ENCODE measurements around the gene ADA. TPM values are rescaled to one million over a fixed set of nuclear protein-coding genes. Genes with fewer than 3 reads are reported as not detected.

The ADA gene
- polyA plus RNA-seq, 4 donors, result 4.3 to 135 (median 101) TPM

GRCh38 chr20:44632103-44632752, 19.3 kb downstream of the ADA start:
- H3K9me3 ChIP-seq (ENCODE audit: control insufficient read depth in 2 of 2, insufficient read depth in 1 of 2, low read depth in 1 of 2, low read length in 1 of 2), result no peaks in the 10 kb centered on the region
- peaks cover 0 to 19% (median 4%) of the 10 kb centered on the region in 3 donors for H3K36me3 ChIP-seq (ENCODE audit: control insufficient read depth in 3 of 3, insufficient read depth in 2 of 3, low read depth in 1 of 3, low read length in 3 of 3)
- H3K4me1 ChIP-seq (ENCODE audit: control insufficient read depth in 3 of 3, insufficient read depth in 2 of 3, low read depth in 1 of 3, low read length in 2 of 3), result peaks cover 0 to 26% (median 12%) of the 10 kb centered on the region in 3 donors
- H3K27ac ChIP-seq (ENCODE audit: low read depth in 1 of 3, low read length in 2 of 3), result peak overlapping the region in 1 of 3 donors; percentile 5
- WGBS, 3 donors, result 69 to 86% (median 86%) methylated on average over 8 of the region's 8 CpGs
- no peak for DNase-seq
- H3K4me3 ChIP-seq (ENCODE audit: low read depth in 1 of 3, low read length in 3 of 3), result no peak overlapping the region
- no peaks in the 10 kb centered on the region for H3K27me3 ChIP-seq (ENCODE audit: control insufficient read depth in 3 of 3, insufficient read depth in 3 of 3, low read length in 3 of 3)
- FAIRE-seq, result no peak

- Histone ChIP-seq H3K4me1 (ENCODE audit: control insufficient read depth in 3 of 3, insufficient read depth in 2 of 3, low read depth in 1 of 3, low read length in 2 of 3) (peaks cover 0 to 21% (median 12%) of the 10 kb centered on the region in 3 donors), H3K27me3 (ENCODE audit: control insufficient read depth in 3 of 3, insufficient read depth in 3 of 3, low read length in 3 of 3) (no peaks in the 10 kb centered on the region), H3K4me3 (ENCODE audit: low read depth in 1 of 3, low read length in 3 of 3) (no peak overlapping the region), H3K9me3 (ENCODE audit: control insufficient read depth in 2 of 2, insufficient read depth in 1 of 2, low read depth in 1 of 2, low read length in 1 of 2) (no peaks in the 10 kb centered on the region), H3K36me3 (ENCODE audit: control insufficient read depth in 3 of 3, insufficient read depth in 2 of 3, low read depth in 1 of 3, low read length in 3 of 3) (peaks cover 2 to 28% (median 4%) of the 10 kb centered on the region in 3 donors), H3K27ac (ENCODE audit: low read depth in 1 of 3, low read length in 2 of 3) (no peak overlapping the region)
- no peak for FAIRE-seq
- 94 to 98% (median 96%) methylated on average over 5 of the region's 5 CpGs for WGBS, 3 donors
- DNase-seq, result no peak
These were observed 21.2 kb downstream of the ADA start for GRCh38 chr20:44630297-44630696.

- no peak overlapping the region for H3K4me3 ChIP-seq (ENCODE audit: low read depth in 1 of 3, low read length in 3 of 3)
- H3K9me3 ChIP-seq (ENCODE audit: control insufficient read depth in 2 of 2, insufficient read depth in 1 of 2, low read depth in 1 of 2, low read length in 1 of 2), result no peaks in the 10 kb centered on the region
- WGBS, 3 donors, result 76 to 89% (median 84%) methylated on average over 8 to 10 of the region's 10 CpGs
- no peak overlapping the region for H3K27ac ChIP-seq (ENCODE audit: low read depth in 1 of 3, low read length in 2 of 3)
- DNase-seq (no peak), FAIRE-seq (no peak)
- H3K36me3 ChIP-seq (ENCODE audit: control insufficient read depth in 3 of 3, insufficient read depth in 2 of 3, low read depth in 1 of 3, low read length in 3 of 3), result peaks cover 2 to 21% (median 4%) of the 10 kb centered on the region in 3 donors
- peaks cover 0 to 17% (median 5%) of the 10 kb centered on the region in 3 donors for H3K4me1 ChIP-seq (ENCODE audit: control insufficient read depth in 3 of 3, insufficient read depth in 2 of 3, low read depth in 1 of 3, low read length in 2 of 3)
- H3K27me3 ChIP-seq (ENCODE audit: control insufficient read depth in 3 of 3, insufficient read depth in 3 of 3, low read length in 3 of 3), result no peaks in the 10 kb centered on the region
These were observed 22.0 kb downstream of the ADA start for GRCh38 chr20:44629542-44629941.

- H3K4me1 ChIP-seq (ENCODE audit: control insufficient read depth in 3 of 3, insufficient read depth in 2 of 3, low read depth in 1 of 3, low read length in 2 of 3), result peaks cover 0 to 12% (median 4%) of the 10 kb centered on the region in 3 donors
- no peaks in the 10 kb centered on the region for H3K27me3 ChIP-seq (ENCODE audit: control insufficient read depth in 3 of 3, insufficient read depth in 3 of 3, low read length in 3 of 3)
- no peak for DNase-seq
- WGBS, 3 donors, result 91 to 95% (median 95%) methylated on average over 9 of the region's 9 CpGs
- H3K4me3 ChIP-seq (ENCODE audit: low read depth in 1 of 3, low read length in 3 of 3), result no peak overlapping the region
- H3K27ac ChIP-seq (ENCODE audit: low read depth in 1 of 3, low read length in 2 of 3), result no peak overlapping the region
- no peaks in the 10 kb centered on the region for H3K9me3 ChIP-seq (ENCODE audit: control insufficient read depth in 2 of 2, insufficient read depth in 1 of 2, low read depth in 1 of 2, low read length in 1 of 2)
- no peak for FAIRE-seq
- H3K36me3 ChIP-seq (ENCODE audit: control insufficient read depth in 3 of 3, insufficient read depth in 2 of 3, low read depth in 1 of 3, low read length in 3 of 3), result peaks cover 2 to 26% (median 6%) of the 10 kb centered on the region in 3 donors
These were observed 22.5 kb downstream of the ADA start for GRCh38 chr20:44629017-44629385.

- H3K27ac ChIP-seq (ENCODE audit: low read depth in 1 of 3, low read length in 2 of 3), result no peak overlapping the region
- H3K4me1 ChIP-seq (ENCODE audit: control insufficient read depth in 3 of 3, insufficient read depth in 2 of 3, low read depth in 1 of 3, low read length in 2 of 3), result no peaks in the 10 kb centered on the region
- no peak for DNase-seq
- 86 to 91% (median 90%) methylated on average over 13 of the region's 13 CpGs for WGBS, 3 donors
- no peak for FAIRE-seq
- peaks cover 2 to 36% (median 14%) of the 10 kb centered on the region in 3 donors for H3K36me3 ChIP-seq (ENCODE audit: control insufficient read depth in 3 of 3, insufficient read depth in 2 of 3, low read depth in 1 of 3, low read length in 3 of 3)
- no peak overlapping the region for H3K4me3 ChIP-seq (ENCODE audit: low read depth in 1 of 3, low read length in 3 of 3)
- H3K9me3 ChIP-seq (ENCODE audit: control insufficient read depth in 2 of 2, insufficient read depth in 1 of 2, low read depth in 1 of 2, low read length in 1 of 2), result peaks cover 0 to 10% of the 10 kb centered on the region in 2 donors
- no peaks in the 10 kb centered on the region for H3K27me3 ChIP-seq (ENCODE audit: control insufficient read depth in 3 of 3, insufficient read depth in 3 of 3, low read length in 3 of 3)
These were observed 24.0 kb downstream of the ADA start for GRCh38 chr20:44627364-44628010.

GRCh38 chr20:44626278-44626677, 25.2 kb downstream of the ADA start:
- Histone ChIP-seq H3K36me3 (ENCODE audit: control insufficient read depth in 3 of 3, insufficient read depth in 2 of 3, low read depth in 1 of 3, low read length in 3 of 3) (peaks cover 2 to 43% (median 16%) of the 10 kb centered on the region in 3 donors), H3K4me3 (ENCODE audit: low read depth in 1 of 3, low read length in 3 of 3) (no peak overlapping the region), H3K27ac (ENCODE audit: low read depth in 1 of 3, low read length in 2 of 3) (no peak overlapping the region), H3K4me1 (ENCODE audit: control insufficient read depth in 3 of 3, insufficient read depth in 2 of 3, low read depth in 1 of 3, low read length in 2 of 3) (no peaks in the 10 kb centered on the region), H3K27me3 (ENCODE audit: control insufficient read depth in 3 of 3, insufficient read depth in 3 of 3, low read length in 3 of 3) (no peaks in the 10 kb centered on the region), H3K9me3 (ENCODE audit: control insufficient read depth in 2 of 2, insufficient read depth in 1 of 2, low read depth in 1 of 2, low read length in 1 of 2) (peaks cover 0 to 11% of the 10 kb centered on the region in 2 donors)
- FAIRE-seq, result no peak
- no peak for DNase-seq
- WGBS, 3 donors, result 83 to 93% (median 90%) methylated on average over 7 of the region's 7 CpGs

- Histone ChIP-seq H3K27ac (ENCODE audit: low read depth in 1 of 3, low read length in 2 of 3) (no peak overlapping the region), H3K9me3 (ENCODE audit: control insufficient read depth in 2 of 2, insufficient read depth in 1 of 2, low read depth in 1 of 2, low read length in 1 of 2) (peaks cover 0 to 11% of the 10 kb centered on the region in 2 donors), H3K27me3 (ENCODE audit: control insufficient read depth in 3 of 3, insufficient read depth in 3 of 3, low read length in 3 of 3) (no peaks in the 10 kb centered on the region), H3K4me3 (ENCODE audit: low read depth in 1 of 3, low read length in 3 of 3) (no peak overlapping the region), H3K4me1 (ENCODE audit: control insufficient read depth in 3 of 3, insufficient read depth in 2 of 3, low read depth in 1 of 3, low read length in 2 of 3) (no peaks in the 10 kb centered on the region), H3K36me3 (ENCODE audit: control insufficient read depth in 3 of 3, insufficient read depth in 2 of 3, low read depth in 1 of 3, low read length in 3 of 3) (peaks cover 6 to 48% (median 22%) of the 10 kb centered on the region in 3 donors)
- FAIRE-seq (no peak), DNase-seq (no peak)
- WGBS, 3 donors, result 96 to 100% (median 97%) methylated on average over 6 to 8 of the region's 8 CpGs
These were observed 26.1 kb downstream of the ADA start for GRCh38 chr20:44625361-44625760.

- 86 to 97% (median 89%) methylated on average over 6 of the region's 6 CpGs for WGBS, 3 donors
- no peaks in the 10 kb centered on the region for H3K27me3 ChIP-seq (ENCODE audit: control insufficient read depth in 3 of 3, insufficient read depth in 3 of 3, low read length in 3 of 3)
- H3K27ac ChIP-seq (ENCODE audit: low read depth in 1 of 3, low read length in 2 of 3), result no peak overlapping the region
- H3K9me3 ChIP-seq (ENCODE audit: control insufficient read depth in 2 of 2, insufficient read depth in 1 of 2, low read depth in 1 of 2, low read length in 1 of 2), result peaks cover 0 to 11% of the 10 kb centered on the region in 2 donors
- no peak for DNase-seq
- FAIRE-seq, result no peak
- H3K4me3 ChIP-seq (ENCODE audit: low read depth in 1 of 3, low read length in 3 of 3), result no peak overlapping the region
- no peaks in the 10 kb centered on the region for H3K4me1 ChIP-seq (ENCODE audit: control insufficient read depth in 3 of 3, insufficient read depth in 2 of 3, low read depth in 1 of 3, low read length in 2 of 3)
- peaks cover 7 to 54% (median 22%) of the 10 kb centered on the region in 3 donors for H3K36me3 ChIP-seq (ENCODE audit: control insufficient read depth in 3 of 3, insufficient read depth in 2 of 3, low read depth in 1 of 3, low read length in 3 of 3)
These were observed 26.7 kb downstream of the ADA start for GRCh38 chr20:44624743-44625271.

All from small intestine (tissue), 7 donors.